ENCODE results near the gene TRMT2B. TPM values are rescaled to one million over a fixed set of nuclear protein-coding genes. Genes with fewer than 3 reads are reported as not detected.

Gene TRMT2B
- polyA plus RNA-seq, 3 donors, result 10.5 to 13.3 (median 13.0) TPM

- peak within 1 kb of the TSS; percentile 77 for H3K4me2 ChIP-seq (replicated peaks; ENCODE audit: extremely low read depth, low read length, poor library complexity, severe bottlenecking)
- peak within 1 kb of the TSS; percentile 28 to 79 for H3K27ac ChIP-seq (ENCODE audit: low read depth in 1 of 2, low read length in 2 of 2)
- peak within 1 kb of the TSS; percentile 85 to 92 for H3K4me3 Mint-ChIP-seq
- peaks cover 0 to 4% (median 0%) of the 10 kb centered on the region in 7 donors for H3K9me3 Mint-ChIP-seq
- no peaks in the 10 kb centered on the region for H3K9me3 ChIP-seq (replicated peaks in 1 of 2; ENCODE audit: control insufficient read depth in 1 of 2, insufficient read depth in 1 of 2, low read length in 2 of 2)
- intact Hi-C loops (cut with micrococcal nuclease), result no loop called here
- H3K4me3 ChIP-seq (replicated peaks in 1 of 3; ENCODE audit: low read depth in 2 of 3, low read length in 3 of 3), result peak within 1 kb of the TSS; percentile 57 to 78 (median 65)
- H2AFZ ChIP-seq (ENCODE audit: insufficient read depth, low read depth, low read length, poor library complexity, severe bottlenecking), result peak within 1 kb of the TSS; percentile 81
- no peaks in the 10 kb centered on the region for H4K20me1 ChIP-seq (ENCODE audit: insufficient read depth, low read length)
- peak within 1 kb of the TSS; percentile 50 to 91 (median 73) for H3K27ac Mint-ChIP-seq
- no peaks in the 10 kb centered on the region for H3K27me3 ChIP-seq (ENCODE audit: control insufficient read depth in 2 of 2, insufficient read depth in 2 of 2, low read length in 2 of 2)
- no peak for TF ChIP-seq CTCF (IDR thresholded peaks at IDR 0.05)
- no peaks in the 10 kb centered on the region for H3K27me3 Mint-ChIP-seq (ENCODE audit: low read depth in 3 of 3)
- no peaks in the 10 kb centered on the region for H3K36me3 ChIP-seq (replicated peaks in 1 of 2; ENCODE audit: control insufficient read depth in 1 of 2, insufficient read depth in 2 of 2, low read length in 2 of 2)
- WGBS (ENCODE audit: insufficient coverage), result 0% methylated on average over 6 of the region's 48 CpGs
- peaks cover 0 to 5% of the 10 kb centered on the region in 2 donors for H3K36me3 Mint-ChIP-seq
- peak within 1 kb of the TSS; percentile 69 for H3K9ac ChIP-seq (ENCODE audit: insufficient read depth, low read length, poor library complexity, severe bottlenecking)
- DNase-seq, result peak; percentile 88 to 91 (median 90)
- peaks cover 18% of the 10 kb centered on the region for H3K79me2 ChIP-seq (ENCODE audit: insufficient read depth, low read length)
- peaks cover 12% of the 10 kb centered on the region for H3K4me1 Mint-ChIP-seq
- peaks cover 8 to 11% of the 10 kb centered on the region in 2 donors for H3K4me1 ChIP-seq (ENCODE audit: control insufficient read depth in 1 of 2, insufficient read depth in 2 of 2, low read length in 2 of 2)
These were observed 45.9 kb upstream of the TRMT2B start, which contains the start of gene CENPI for GRCh38 chrX:101097546-101098453. Gene CENPI (plus strand): TSS chrX:101098204. CDS start chrX:101101071, 2,867 bp downstream.

GRCh38 chrX:101091817-101092216 lies 39.9 kb upstream of the TRMT2B start:
- Histone ChIP-seq H3K36me3 (replicated peaks in 1 of 2; ENCODE audit: control insufficient read depth in 1 of 2, insufficient read depth in 2 of 2, low read length in 2 of 2) (no peaks in the 10 kb centered on the region), H2AFZ (ENCODE audit: insufficient read depth, low read depth, low read length, poor library complexity, severe bottlenecking) (no peak overlapping the region), H4K20me1 (ENCODE audit: insufficient read depth, low read length) (no peaks in the 10 kb centered on the region), H3K4me3 (replicated peaks in 1 of 3; ENCODE audit: low read depth in 2 of 3, low read length in 3 of 3) (no peak overlapping the region), H3K4me2 (replicated peaks; ENCODE audit: extremely low read depth, low read length, poor library complexity, severe bottlenecking) (no peak overlapping the region), H3K9ac (ENCODE audit: insufficient read depth, low read length, poor library complexity, severe bottlenecking) (no peak overlapping the region), H3K27ac (ENCODE audit: low read depth in 1 of 2, low read length in 2 of 2) (no peak overlapping the region), H3K79me2 (ENCODE audit: insufficient read depth, low read length) (no peaks in the 10 kb centered on the region), H3K9me3 (replicated peaks in 1 of 2; ENCODE audit: control insufficient read depth in 1 of 2, insufficient read depth in 1 of 2, low read length in 2 of 2) (no peaks in the 10 kb centered on the region), H3K4me1 (ENCODE audit: control insufficient read depth in 1 of 2, insufficient read depth in 2 of 2, low read length in 2 of 2) (no peaks in the 10 kb centered on the region), H3K27me3 (ENCODE audit: control insufficient read depth in 2 of 2, insufficient read depth in 2 of 2, low read length in 2 of 2) (no peaks in the 10 kb centered on the region)
- Mint-ChIP-seq H3K4me1 (no peaks in the 10 kb centered on the region), H3K36me3 (no peaks in the 10 kb centered on the region), H3K27me3 (ENCODE audit: low read depth in 3 of 3) (peaks cover 2 to 4% (median 3%) of the 10 kb centered on the region in 3 donors), H3K27ac (no peak overlapping the region), H3K9me3 (peaks cover 0 to 2% (median 0%) of the 10 kb centered on the region in 7 donors), H3K4me3 (no peak overlapping the region)
- DNase-seq, result no peak
- intact Hi-C loops (cut with micrococcal nuclease), result no loop called here
- WGBS (ENCODE audit: insufficient coverage), result no CpG with 5 or more reads among the region's 1 CpG
- TF ChIP-seq CTCF (IDR thresholded peaks at IDR 0.05), result no peak

Data from CD14-positive monocyte (primary cell).